DMS153 treated with DMSO at 0.1 percent for 48 hours (cell line): ENCODE measurements around the gene PI4KA.
A peak's percentile ranks its signal among the peaks of the same experiment; 100 is the strongest.
"Not testable (repeated sequence)": the region's sequence is repeated elsewhere in the genome, so short reads cannot be mapped to it uniquely, and the experiment has no call there.

Experiments used
- DNase-seq: peaks from one replicate; lab custom pipeline; 2025; ENCODE audit not compliant: unreplicated experiment; lab: John Stamatoyannopoulos, UW

PI4KA gene

DNA sequence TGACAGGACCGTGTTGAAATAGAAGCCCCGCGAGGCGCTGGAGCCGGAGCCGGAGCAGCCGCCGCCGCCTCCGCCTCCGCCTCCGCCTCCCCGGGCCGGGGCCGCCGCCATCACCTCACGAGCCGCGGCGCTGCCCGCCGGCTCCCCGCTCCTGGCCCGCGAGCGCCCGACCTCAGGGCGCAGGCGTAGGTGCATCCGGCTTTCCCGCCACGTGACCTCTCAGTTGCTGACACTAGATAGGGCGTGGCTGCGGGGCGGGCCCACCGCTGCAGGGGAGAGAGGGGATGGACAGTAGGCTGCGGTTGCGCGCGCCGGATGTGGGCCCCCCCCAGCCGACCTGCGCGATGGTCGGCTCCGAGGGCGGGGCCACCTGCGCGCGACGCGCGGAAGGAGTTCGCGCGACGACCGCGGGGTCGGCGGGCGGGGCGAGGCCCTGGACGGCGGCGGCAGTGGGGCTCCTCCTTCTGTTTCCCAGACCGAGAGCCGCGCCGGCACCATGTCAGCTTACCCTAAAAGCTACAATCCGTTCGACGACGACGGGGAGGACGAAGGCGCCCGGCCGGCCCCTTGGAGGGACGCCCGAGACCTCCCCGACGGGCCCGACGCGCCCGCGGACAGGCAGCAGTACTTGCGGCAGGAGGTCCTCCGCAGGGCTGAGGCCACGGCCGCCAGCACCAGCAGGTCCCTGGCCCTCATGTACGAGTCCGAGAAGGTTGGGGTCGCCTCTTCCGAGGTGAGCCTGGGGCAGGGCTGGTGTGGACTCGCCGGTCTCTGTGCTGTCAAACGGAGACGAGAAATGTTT is at the start of gene PI4KA, which contains the start of gene SNAP29:
Gene PI4KA, minus strand, starts transcription at position 197 of the 802 bp plus-strand sequence. Its CDS starts 86 bp downstream, at position 111.
Gene SNAP29, plus strand, starts transcription at position 393 of the 802 bp plus-strand sequence. Its CDS starts 104 bp downstream, at position 497.
- DNase-seq = peak; percentile 87

DNA sequence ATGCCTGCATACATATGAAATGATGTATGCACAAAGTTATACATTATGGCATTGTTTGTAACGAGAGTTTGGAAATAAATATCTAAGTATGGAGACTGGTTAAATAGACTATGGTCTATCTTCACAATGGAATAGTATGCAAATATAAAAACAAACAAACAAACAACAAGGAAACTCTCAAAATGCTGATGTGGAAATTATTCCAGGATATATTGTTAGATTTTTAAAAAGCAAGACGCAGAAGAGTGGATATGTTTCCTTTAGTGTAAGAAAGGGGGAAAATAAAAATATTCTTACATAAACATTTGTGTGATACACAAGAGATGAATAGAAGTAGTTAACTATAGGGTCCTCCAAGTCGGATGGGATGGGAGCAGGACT is 47.8 kb upstream of the PI4KA start:
- no peak for DNase-seq

DNA sequence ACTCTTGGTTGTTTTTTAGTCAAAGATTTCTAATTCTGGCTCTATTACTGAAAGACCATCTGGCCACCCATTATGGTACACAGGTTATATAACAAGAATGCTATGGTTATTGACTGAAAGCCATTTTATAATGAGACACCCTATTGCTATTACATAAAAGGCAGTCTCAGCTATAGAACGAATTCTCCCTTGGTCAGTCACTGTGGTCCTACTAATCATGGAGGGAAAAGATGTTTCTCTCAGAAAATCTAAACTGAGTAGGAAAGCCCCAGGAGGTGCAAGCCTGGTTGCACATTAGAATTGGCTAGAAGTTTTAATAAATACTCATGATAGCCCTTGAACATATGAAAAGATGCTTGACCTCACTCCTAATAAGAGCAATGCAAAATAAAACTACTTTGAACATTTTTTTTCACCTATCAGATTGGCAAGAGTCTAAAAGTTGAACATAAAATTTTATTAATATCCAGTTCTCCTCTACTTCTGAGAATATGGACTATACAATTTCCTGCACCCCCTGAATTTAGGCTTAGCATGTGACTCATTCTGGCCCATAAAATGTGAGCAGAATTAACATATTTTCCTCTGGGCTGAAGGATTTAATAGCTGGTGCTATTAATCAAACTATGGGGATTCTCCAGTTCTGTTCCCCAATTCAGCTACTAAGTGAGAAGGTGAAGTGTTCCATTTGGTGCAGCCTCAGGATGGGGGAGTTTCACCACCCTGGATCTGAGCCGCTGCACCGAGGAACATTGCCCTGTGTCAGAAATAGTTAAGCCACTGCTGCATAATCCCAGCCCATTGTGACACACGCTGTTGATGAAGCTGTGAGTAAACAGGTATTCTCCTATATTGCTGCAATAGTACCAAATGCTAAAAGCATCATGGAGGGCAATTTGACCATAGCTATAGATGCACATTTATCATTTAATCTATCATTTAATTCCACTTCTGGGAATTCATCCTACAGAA is 47.1 kb upstream of the PI4KA start:
- no peak for DNase-seq

DNA sequence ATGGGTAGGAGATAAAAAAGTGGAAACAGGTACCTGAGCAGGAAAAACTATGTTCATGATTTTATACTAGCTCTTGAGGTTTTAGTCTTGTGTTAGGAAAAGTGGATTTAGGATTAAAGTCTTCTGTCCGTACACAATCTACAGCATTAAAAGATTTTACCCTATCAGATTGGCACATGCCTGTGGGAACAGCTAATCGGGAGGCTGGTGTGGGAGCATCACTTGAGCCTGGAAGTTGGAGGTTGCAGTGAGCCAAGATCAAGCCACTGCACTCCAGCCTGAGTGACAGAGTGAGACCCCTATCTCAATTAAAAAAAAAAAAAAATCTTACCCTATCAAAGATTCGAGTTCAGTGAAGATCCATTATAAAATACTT is 46.4 kb upstream of the PI4KA start:
- no peak for DNase-seq

DNA sequence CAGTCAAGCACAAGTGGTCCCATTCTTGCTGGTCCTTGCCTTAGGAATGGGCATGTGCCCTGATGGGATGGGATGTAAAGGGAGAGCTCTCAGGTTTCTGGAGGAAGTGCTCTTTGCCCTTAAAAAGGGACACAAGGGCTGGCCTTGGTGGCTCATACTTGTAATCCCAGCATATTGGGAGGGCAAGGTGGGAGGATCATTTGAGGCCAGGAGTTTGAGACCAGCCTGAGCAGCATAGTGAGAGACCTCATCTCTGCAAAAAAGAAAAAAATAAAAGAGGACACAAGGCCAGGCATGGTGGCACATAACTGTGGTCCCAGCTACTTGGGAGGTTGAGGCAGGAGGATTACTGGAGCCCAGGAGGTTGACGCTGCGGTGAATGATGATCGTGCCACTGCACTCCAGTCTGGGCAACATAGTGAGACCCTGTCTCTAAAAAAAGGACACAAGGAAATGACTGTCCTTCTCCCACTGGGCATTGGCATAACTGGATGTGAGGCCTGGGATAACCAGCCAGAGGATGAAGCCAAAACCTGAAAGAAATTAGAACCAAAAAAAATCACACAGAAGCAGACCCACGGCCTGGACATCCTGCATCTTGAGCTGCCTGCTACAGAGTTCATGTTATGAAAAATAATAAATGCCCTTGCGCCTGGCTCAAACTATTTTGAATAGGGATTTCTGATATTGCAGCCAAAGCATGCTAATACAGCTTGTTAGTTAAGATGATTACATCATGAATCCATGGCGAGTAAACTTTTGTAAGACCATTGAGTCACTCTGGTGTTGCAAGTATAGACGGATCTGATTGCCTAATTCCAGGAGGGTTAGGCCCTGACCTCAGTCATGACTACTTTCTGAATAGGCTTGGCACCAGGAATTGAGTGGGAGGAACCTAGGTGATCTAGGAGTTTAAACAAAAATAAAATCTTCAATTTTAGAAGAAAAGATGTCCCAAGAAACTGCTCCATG is 45.7 kb upstream of the PI4KA start:
- DNase-seq = no peak

DNA sequence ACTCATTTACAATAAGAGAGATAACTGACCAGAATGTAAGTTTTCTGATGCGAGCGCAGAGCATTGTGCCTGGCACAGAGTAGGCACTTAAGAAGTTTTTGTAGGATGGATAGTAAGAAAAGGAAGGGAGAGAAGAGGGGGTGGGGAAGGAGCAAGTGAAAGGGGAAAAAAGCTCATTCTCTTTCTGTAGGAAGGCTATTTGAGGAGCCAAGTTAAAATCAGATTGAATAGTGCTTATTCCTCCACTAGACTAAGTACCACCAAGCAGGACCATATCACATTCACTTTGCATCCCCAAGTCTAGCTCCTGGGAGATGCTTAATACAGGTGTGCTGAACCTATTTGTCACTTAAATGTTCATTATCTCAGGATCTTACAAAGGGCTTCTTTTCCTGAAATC is 44.5 kb upstream of the PI4KA start:
- DNase-seq = no peak

DNA sequence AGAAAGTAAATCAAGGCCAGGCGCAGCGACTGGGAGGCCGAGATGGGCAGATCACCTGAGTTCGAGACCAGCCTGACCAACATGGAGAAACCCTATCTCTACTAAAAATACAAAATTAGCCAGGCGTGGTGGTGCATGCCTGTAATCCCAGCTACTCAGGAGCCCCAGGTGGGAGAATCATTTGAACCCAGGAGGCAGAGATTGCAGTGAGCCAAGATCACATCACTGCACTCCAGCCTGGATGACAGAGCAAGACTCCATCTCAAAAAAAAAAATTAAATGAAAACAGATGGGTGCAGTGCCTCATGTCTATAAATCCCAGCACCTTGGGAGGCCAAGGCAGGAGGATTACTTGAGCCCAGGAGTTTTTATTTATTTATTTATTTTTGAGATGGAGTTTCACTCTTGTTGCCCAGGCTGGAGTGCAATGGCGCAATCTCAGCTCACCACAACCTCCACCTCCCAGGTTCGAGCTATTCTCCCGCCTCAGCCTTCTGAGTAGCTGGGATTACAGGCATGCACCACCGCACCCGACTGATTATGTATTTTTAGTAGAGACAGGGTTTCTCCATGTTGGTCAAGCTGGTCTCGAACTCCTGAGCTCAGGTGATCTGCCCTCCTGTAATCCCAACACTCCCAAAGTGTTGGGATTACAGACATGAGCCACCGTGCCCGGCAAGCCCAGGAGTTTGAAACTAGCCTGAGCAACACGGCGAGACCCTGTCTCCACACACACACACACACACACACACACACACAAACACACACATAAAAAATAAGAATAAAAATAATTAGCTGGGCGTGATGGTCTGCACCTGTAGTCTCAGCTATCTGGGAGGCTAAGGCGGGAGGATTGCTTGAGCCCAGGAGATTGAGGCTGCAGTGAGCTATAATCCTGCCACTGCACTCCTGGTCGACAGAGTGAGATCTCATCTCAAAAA is 42.8 kb upstream of the PI4KA start:
- not testable (repeated sequence) for DNase-seq

DNA sequence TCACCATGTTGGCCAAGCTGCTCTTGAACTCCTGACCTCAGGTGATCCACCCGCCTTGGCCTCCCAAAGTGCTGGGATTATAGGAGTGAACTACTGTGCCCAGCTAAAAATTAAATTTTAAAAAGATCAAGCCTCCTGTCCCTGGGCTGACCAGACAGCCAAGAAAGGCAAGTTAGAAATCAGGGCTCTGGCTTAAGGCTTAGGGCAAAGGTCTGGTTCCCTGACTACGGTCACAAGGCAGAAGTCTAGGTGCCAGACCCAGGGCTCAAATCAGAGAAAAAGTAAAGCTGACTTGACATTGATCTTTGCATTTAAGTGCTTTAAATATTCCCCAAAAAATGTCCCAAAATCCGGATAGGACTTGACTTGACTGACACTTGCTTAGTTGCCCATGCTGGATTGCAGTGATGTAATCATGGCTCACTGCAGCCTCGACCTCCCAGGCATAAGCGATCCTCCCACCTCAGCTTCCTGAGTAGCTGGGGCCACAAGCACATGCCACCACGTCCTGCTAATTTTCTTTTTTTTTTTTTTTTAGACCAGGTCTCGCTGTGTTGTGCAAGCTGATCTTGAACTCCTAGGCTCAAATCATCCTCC is 41.3 kb upstream of the PI4KA start:
- no peak for DNase-seq

DNA sequence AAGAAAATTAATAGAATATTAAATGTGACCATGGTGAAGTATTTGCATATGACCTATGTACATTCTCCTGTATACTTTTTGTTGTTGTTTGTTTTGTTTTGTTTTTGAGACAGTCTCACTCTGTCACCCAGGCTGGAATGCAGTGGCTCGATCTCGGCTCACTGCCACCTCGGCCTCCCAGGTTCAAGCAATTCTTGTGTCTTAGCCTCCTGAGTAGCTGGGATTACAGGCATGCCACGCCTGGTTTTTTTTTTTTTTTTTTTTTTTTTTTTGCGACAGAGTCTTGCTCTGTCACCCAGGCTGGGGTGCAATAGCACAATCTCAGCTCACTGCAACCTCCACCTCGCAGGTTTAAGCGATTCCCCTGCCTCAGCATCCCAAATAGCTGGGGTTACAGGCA is 39.1 kb upstream of the PI4KA start:
- DNase-seq = not testable (repeated sequence)

DNA sequence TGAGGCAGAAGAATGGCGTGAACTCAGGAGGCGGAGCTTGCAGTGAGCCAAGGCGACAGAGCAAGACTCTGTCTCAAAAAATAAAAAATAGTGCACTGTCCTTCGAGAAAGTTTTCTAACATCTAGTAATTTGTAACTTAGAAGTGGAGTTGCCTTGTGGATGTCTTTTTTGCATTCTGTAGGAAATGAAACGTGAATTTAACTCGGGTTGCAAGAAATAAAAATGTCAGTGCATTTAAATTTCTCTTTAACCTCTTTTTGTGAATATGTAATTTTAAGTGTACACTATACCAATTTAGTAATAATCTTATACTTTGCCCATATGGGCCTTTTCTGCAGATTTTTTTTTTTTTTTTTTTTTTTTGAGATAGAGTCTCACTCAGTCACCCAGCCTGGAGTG is 32.4 kb upstream of the PI4KA start:
- DNase-seq = no peak

DNA sequence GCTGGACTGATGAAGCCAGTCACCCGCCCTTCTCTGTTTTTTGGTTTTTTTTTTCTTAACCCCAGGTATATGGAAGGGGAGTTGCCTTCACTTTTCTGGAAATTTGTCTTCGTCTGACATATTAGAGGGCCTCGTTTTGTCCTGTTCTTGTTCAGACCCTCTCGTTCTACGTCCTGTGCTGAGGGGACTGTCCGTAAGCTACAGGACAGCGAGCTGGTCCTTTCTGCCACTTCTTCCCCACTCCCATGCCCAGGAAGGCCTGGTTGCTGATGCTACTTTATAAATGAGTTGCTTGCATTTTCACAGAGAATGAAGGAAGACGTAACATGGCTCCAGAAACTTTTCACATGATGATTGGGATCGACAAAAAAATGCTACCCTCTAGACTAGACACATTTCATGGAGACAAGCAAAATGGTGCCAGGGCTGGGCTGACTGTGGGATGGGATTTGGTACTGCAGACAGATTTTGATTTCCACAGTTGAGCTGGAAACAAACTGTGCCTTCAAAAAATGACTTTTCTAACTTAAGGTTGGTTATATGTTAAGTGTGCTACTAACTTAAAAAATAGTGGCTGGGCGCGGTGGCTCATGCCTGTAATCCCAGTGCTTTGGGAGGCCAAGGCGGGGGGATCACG is 31.4 kb upstream of the PI4KA start:
- DNase-seq = no peak

DNA sequence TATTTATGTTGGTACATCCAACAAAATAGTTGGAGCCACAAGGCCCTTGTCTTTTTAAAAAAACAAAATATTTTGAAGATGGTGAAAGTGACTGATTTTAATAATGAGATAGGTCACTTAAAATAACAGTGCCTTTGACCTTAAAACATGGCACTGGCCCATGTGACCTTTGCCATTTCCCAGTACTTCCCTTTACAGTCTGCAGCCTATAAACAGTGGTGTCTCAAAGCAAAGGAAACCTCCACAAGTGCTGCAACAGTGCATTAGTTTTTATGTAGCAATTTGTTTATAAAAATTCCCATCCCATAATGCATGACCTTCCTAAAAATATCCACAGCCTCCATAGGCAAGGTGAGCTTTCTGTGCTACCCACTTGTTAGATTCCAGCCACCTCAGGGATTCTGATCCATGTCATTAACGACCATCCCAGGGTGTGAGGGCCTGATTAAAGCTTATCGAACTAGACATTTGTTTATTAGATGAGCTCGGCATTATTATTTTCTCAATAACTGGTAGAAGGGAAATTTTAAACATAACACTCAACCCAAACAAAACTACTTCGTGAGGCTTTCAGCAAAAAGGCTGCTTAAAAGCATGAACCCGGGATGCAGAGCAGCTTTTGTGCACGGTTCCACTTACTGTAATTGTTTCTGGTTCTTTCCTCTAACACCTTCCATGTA is 30.6 kb upstream of the PI4KA start:
- DNase-seq = no peak

DNA sequence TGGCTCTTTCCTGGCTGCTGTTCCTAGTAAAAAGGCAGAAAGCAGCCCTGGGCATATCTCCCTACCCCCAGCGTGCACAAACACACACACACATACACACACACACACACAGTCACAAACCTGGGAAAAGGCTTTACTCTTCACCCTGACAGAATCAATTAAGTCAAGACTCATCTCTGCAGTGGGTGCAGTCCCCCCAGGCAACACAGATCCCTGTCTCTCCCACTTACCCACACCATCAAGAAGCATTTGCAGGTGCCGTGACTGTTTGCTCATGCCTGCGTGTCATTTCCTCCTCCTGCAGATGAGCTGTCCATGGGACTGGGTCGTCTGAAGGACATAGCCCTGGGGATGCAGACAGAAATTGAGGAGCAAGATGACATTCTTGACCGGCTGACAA is 28.8 kb upstream of the PI4KA start:
- DNase-seq = no peak

DNA sequence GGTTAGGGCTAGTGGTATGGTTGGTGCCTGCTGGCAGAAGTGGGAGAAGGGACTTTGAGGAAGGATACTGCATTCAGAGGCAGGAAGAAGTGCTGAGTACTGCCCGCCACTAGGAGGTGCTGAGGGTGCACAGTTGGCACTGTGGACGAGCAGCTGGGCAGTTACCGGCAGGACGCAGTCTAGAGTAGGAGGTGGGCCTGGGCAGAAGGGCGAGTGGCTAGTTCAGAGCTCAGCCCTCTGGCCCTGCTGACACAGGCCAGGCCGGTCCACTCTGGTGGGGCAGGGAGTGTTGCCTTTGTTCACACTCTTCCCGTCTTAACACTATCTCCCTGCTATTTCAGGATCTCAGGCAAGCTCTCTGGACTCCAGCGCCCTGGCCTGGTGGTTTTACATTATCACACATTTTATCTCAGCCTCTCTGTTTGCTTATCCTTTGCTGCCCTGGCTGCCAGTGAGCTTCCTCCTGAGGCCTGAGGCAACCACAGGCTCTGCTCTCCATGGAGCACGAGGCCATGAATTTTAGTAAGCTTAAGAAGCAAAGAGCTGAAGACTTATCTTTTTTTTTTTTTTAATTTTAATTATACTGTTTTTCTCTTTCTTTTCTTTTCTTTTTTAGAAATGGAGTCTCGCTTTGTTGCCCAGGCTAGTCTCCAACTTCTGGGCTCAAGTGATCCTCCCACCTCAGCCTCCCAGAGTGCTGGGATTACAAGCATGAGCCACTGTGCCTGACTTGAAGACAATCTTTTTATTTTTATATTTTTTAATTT is 27.1 kb upstream of the PI4KA start:
- peak; percentile 84 for DNase-seq

DNA sequence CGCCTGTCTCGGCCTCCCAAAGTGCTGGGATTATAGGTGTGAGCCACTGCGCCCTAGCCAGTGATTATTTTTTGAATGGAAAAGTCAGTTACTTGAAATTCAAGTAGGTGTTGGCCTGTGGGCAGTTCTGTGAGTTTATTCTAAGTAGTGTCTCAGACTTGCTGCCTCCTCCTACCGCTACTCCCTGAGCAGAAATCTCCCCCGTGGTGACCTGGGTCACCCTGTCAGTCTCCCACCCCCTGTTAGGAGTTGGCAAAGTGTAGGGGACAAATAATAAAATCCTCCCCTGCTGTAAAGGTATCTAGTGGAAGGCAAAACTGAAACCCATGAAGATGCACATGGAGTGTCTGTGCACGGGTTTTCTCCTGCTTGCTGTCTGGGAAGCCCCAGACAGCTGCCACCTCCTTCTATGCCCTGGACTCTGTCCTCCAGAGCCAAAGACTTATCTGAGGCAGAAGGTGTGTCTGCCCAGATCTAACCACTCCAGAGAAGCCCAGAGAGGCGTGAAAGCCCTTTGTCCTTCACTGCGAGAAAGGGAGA is 26.5 kb upstream of the PI4KA start:
- DNase-seq = no peak

DNA sequence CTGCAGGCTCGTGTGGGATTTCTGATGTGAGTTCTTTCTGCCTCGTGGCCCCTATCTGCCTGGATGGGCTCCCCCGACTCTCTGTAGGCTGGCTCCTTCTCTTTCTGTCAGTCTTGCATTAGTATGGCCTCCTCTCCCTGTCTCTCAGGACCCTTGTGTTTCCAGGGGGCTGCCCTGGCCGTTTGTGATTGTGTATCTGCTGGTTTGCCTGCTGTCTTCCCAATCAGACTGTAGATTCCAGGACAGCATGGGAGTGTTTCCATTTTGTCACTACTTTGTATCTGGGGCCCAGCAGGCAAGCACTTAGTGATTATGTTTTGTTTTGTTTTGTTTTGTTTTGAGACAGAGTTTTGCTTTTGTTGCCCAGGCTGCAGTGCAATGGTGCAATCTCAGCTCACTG is 25.8 kb upstream of the PI4KA start:
- DNase-seq = no peak

DNA sequence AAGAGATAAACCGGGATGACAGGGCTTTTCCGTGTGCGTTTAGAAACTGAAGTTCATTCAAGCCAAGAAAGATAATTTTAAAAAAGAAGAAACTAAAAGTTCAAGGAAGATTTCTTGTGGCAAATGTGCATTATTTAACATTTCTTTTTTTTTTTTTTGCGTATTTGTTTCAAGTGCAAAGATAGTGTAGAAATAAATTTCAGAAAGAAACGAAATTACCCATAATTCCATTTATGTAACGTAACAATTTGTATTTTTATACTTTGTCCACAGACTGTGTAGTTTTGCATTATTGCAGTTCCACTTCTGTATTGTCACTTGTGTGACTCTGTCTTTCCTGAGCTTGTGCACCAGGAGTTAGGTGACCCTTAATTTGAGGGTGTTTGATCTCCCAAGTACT is 24.2 kb upstream of the PI4KA start:
- DNase-seq = no peak
